ENCODE measurements around the gene PDCL2. TPM values are rescaled to one million over a fixed set of nuclear protein-coding genes. Genes with fewer than 3 reads are reported as not detected.

PDCL2 gene
- total and polyA plus RNA-seq, 12 donors: not detected

GRCh38 chr4:55512922-55513571 is 79.0 kb downstream of the PDCL2 start:
- peaks cover 0 to 10% (median 0%) of the 10 kb centered on the region in 9 donors for H3K36me3 ChIP-seq
- ATAC-seq (no peak), DNase-seq (no peak)
- peaks cover 0 to 7% (median 0%) of the 10 kb centered on the region in 9 donors for H3K4me1 ChIP-seq
- no peak overlapping the region for H3K27ac ChIP-seq
- no peak overlapping the region for H3K4me3 ChIP-seq
- no peaks in the 10 kb centered on the region for H3K27me3 ChIP-seq
- TF ChIP-seq CTCF (IDR thresholded peaks at IDR 0.05): no peak
- intact Hi-C loops (cut with DNase I): no loop called here
- 97 to 100% methylated on average over 1 of the region's 1 CpG for WGBS, 2 donors
- H3K9me3 ChIP-seq: peaks cover 0 to 8% (median 0%) of the 10 kb centered on the region in 11 donors

GRCh38 chr4:55512077-55512476 is 80.0 kb downstream of the PDCL2 start:
- H3K9me3 ChIP-seq: peaks cover 0 to 8% (median 0%) of the 10 kb centered on the region in 11 donors
- H3K27ac ChIP-seq: no peak overlapping the region
- H3K4me3 ChIP-seq: no peak overlapping the region
- DNase-seq: no peak
- WGBS, 2 donors: 100% methylated on average over 1 of the region's 1 CpG
- H3K36me3 ChIP-seq: peaks cover 0 to 19% (median 0%) of the 10 kb centered on the region in 9 donors
- no peak for TF ChIP-seq CTCF (IDR thresholded peaks at IDR 0.05)
- intact Hi-C loops (cut with DNase I): no loop called here
- H3K27me3 ChIP-seq: no peaks in the 10 kb centered on the region
- no peak for ATAC-seq
- H3K4me1 ChIP-seq: peaks cover 0 to 7% (median 0%) of the 10 kb centered on the region in 9 donors

GRCh38 chr4:55510685-55511084 is 81.4 kb downstream of the PDCL2 start:
- ATAC-seq (no peak), DNase-seq (no peak)
- intact Hi-C loops (cut with DNase I): no loop called here
- peaks cover 0 to 25% (median 0%) of the 10 kb centered on the region in 9 donors for H3K36me3 ChIP-seq
- H3K27ac ChIP-seq: no peak overlapping the region
- TF ChIP-seq CTCF (IDR thresholded peaks at IDR 0.05): no peak
- peaks cover 0 to 7% (median 0%) of the 10 kb centered on the region in 9 donors for H3K4me1 ChIP-seq
- H3K4me3 ChIP-seq: no peak overlapping the region
- no peaks in the 10 kb centered on the region for H3K27me3 ChIP-seq
- peaks cover 0 to 8% (median 0%) of the 10 kb centered on the region in 11 donors for H3K9me3 ChIP-seq

- no peak for TF ChIP-seq CTCF (IDR thresholded peaks at IDR 0.05)
- Histone ChIP-seq H3K27ac (no peak overlapping the region), H3K4me1 (peaks cover 0 to 7% (median 0%) of the 10 kb centered on the region in 9 donors), H3K4me3 (no peak overlapping the region), H3K36me3 (peaks cover 0 to 25% (median 0%) of the 10 kb centered on the region in 9 donors), H3K9me3 (peaks cover 0 to 8% (median 0%) of the 10 kb centered on the region in 11 donors), H3K27me3 (no peaks in the 10 kb centered on the region)
- no peak for DNase-seq
- 55 to 71% methylated on average over 3 of the region's 3 CpGs for WGBS, 2 donors
- ATAC-seq: no peak
- intact Hi-C loops (cut with DNase I): no loop called here
Observed at GRCh38 chr4:55509266-55509665, 82.8 kb downstream of the PDCL2 start.
